HepG2 (cell line): ENCODE data around the gene P3H2. TPM values are rescaled to one million over a fixed set of nuclear protein-coding genes. Genes with fewer than 3 reads are reported as not detected.

ENCODE experiments used
- ATAC-seq: fragments of 200-7000 bp; cut with Tn5 transposase; 3 replicates; pipeline ENCODE4 v1.9.1; 2020; ENCODE audit warnings: mild to moderate bottlenecking, moderate library complexity
- BruUV-seq: library from RNA; stranded (reverse); fragments of 400-500 nt; replicated peaks from 2 replicates; lab custom pipeline; 2021; lab: Mats Ljungman, UMichigan
- CTCF ChIA-PET: fragments of 300-600 bp; formaldehyde crosslinking; extraction: SDS; loops from one replicate; lab custom pipeline; 2021; ENCODE audit warnings: low total read pairs, inconsistent platforms, low intra/inter-chr PET ratio; lab: Yijun Ruan, JAX
- POLR2A ChIA-PET: fragments of 350-600 bp; sonication (Branson Sonifier 250); formaldehyde crosslinking; loops from one replicate; lab custom pipeline; 2020; ENCODE audit warnings: antibody characterized with exemption, inconsistent platforms; lab: Yijun Ruan, JAX
- DNase-seq: peaks from one replicate; pipeline ENCODE4 v3.0.0-alpha.2; 2015; ENCODE audit warnings: low spot score
- FAIRE-seq: peaks from 3 replicates; lab custom pipeline; 2011; peaks lifted over from hg19 to GRCh38; lab: Jason Lieb, UNC
- H2AFZ ChIP-seq: one replicate; pipeline ENCODE4 v1.6.1; 2011; ENCODE audit warnings: low read length, inconsistent platforms
- H3K27ac ChIP-seq: fragments of 300-600 bp; 3 replicates; pipeline ENCODE4 v1.8.0; 2011; ENCODE audit warnings: mixed run types, mild to moderate bottlenecking, mixed read lengths, low read length, inconsistent platforms; ENCODE audit not compliant: insufficient read depth; ENCODE audit errors: extremely low read length
- H3K27me3 ChIP-seq, 2 experiments: fragments of 200-600 bp in 1 of 2; 2 replicates in 1 of 2; 3 replicates in 1 of 2; pipeline versions ENCODE4 v1.6.0 to v1.8.0; 2011; ENCODE audit warnings: low read length in 2 of 2, mild to moderate bottlenecking in 2 of 2, moderate library complexity in 2 of 2, inconsistent platforms in 1 of 2; ENCODE audit not compliant: insufficient read depth in 2 of 2, control insufficient read depth in 1 of 2
- H3K36me3 ChIP-seq, 2 experiments: fragments of 200-600 bp in 1 of 2; replicated peaks in 1 of 2; 2 replicates in 1 of 2; 3 replicates in 1 of 2; pipeline versions ENCODE4 v1.5.1 to v1.8.0; 2011; ENCODE audit warnings: low read length in 2 of 2, inconsistent platforms in 1 of 2; ENCODE audit not compliant: insufficient read depth in 2 of 2, control insufficient read depth in 1 of 2
- H3K4me1 ChIP-seq: 2 replicates; pipeline ENCODE4 v1.5.1; 2012; ENCODE audit warnings: low read length, inconsistent platforms; ENCODE audit not compliant: insufficient read depth
- H3K4me2 ChIP-seq: 2 replicates; pipeline ENCODE4 v1.6.0; 2011; ENCODE audit warnings: low read depth, low read length, inconsistent platforms
- H3K4me3 ChIP-seq, 3 experiments: fragments of 200-600 bp in 1 of 3; sonication (generic), shearing (Covaris generic) in 1 of 3; replicated peaks in 1 of 3; 2 replicates each; pipeline ENCODE4 v1.5.1; 2011 to 2016; ENCODE audit warnings: low read length in 3 of 3, inconsistent platforms in 2 of 3, low read depth in 2 of 3, mild to moderate bottlenecking in 2 of 3, control low read depth in 1 of 3, mixed read lengths in 1 of 3; ENCODE audit not compliant: insufficient read depth in 1 of 3
- H3K79me2 ChIP-seq: one replicate; pipeline ENCODE4 v1.6.1; 2011; ENCODE audit warnings: low read length, inconsistent platforms; ENCODE audit not compliant: insufficient read depth
- H3K9ac ChIP-seq: 2 replicates; pipeline ENCODE4 v1.6.0; 2011; ENCODE audit warnings: mild to moderate bottlenecking, low read depth, low read length, inconsistent platforms; ENCODE audit not compliant: insufficient read depth
- H3K9me3 ChIP-seq: 2 replicates; pipeline ENCODE4 v1.5.1; 2012; ENCODE audit warnings: mild to moderate bottlenecking, low read length
- H4K20me1 ChIP-seq: 2 replicates; pipeline ENCODE4 v1.6.0; 2011; ENCODE audit warnings: inconsistent platforms, mild to moderate bottlenecking, low read length, moderate library complexity; ENCODE audit not compliant: insufficient read depth
- GPBP1L1 ChIP-seq: sonication (generic); formaldehyde crosslinking; IDR thresholded peaks from 2 replicates; pipeline ENCODE4 v1.5.0; 2020; ENCODE audit warnings: mild to moderate bottlenecking, missing genetic modification reagents
- GTF2F1 ChIP-seq: fragments of 150-350 bp; IDR thresholded peaks from 2 replicates; pipeline ENCODE4 v1.6.1; 2014; ENCODE audit warnings: low read length
- GTF3A ChIP-seq: sonication (generic); formaldehyde crosslinking; conservative IDR thresholded peaks from 2 replicates; pipeline ENCODE4 v1.4.0; 2020; ENCODE audit warnings: mild to moderate bottlenecking, missing genetic modification reagents
- HBP1 ChIP-seq: IDR thresholded peaks from 2 replicates; pipeline ENCODE4 v1.6.1; 2016; ENCODE audit warnings: low read depth, control low read depth
- JUND ChIP-seq: sonication (generic); formaldehyde crosslinking; IDR thresholded peaks from 2 replicates; pipeline ENCODE4 v1.8.0; 2022; ENCODE audit warnings: mild to moderate bottlenecking, missing genetic modification reagents
- MYC ChIP-seq: sonication (generic); formaldehyde crosslinking; IDR thresholded peaks from 2 replicates; pipeline ENCODE4 v1.9.0; 2021; ENCODE audit warnings: missing genetic modification reagents, borderline replicate concordance
- PRMT3 ChIP-seq: sonication (generic); formaldehyde crosslinking; IDR thresholded peaks from 2 replicates; pipeline ENCODE4 v1.8.1; 2022; ENCODE audit warnings: low read depth, mild to moderate bottlenecking, moderate library complexity, missing genetic modification reagents, borderline replicate concordance
- WGBS: methylation state at CpG from one replicate; pipeline ENCODE4 v1.1.6; 2017; ENCODE audit warnings: low lambda C conversion rate; 5-methylcytosine and 5-hydroxymethylcytosine counted together
- in situ Hi-C: cut with HindIII; loops from 2 replicates; pipeline ENCODE4 v1.10.0; 2017; ENCODE audit warnings: low pct_unique_long_range_greater_than_20kb; ENCODE audit not compliant: extremely low pct_ligation_motif_present
- intact Hi-C: fragments of 100-400 bp; cut with micrococcal nuclease; formaldehyde crosslinking; loops from one replicate; pipeline ENCODE4 v1.10.0; 2022; ENCODE audit not compliant: unreplicated experiment
- polyA plus RNA-seq, 8 experiments: library from polyadenylated mRNA; depleted of rRNA in 3 of 8; stranded (reverse) in 7 of 8; unstranded in 1 of 8; fragments of >200 nt; fragmentation: Illumina TruSeq in 4 of 8; extraction: Trizol in 4 of 8; gene quantifications; 2 replicates each; pipeline versions ENCODE4 v1.2.1 to v1.2.3, GENCODE V29; 2011 to 2016; ENCODE audit warnings: low read depth in 4 of 8, missing spikeins in 1 of 8, mixed read lengths in 1 of 8; ENCODE audit not compliant: insufficient read depth in 1 of 8
- total RNA-seq, 5 experiments: library from RNA; depleted of rRNA; stranded (reverse); fragments of >200 nt; fragmentation: Illumina TruSeq; extraction: Trizol; gene quantifications; 2 replicates each; pipeline ENCODE4 v1.2.3, GENCODE V29; 2016; ENCODE audit warnings: low read depth in 1 of 5
- TF ChIP-seq, protein P1 (sequence below): sonication (generic); formaldehyde crosslinking; IDR thresholded peaks from 2 replicates; pipeline ENCODE4 v1.4.0; 2020; ENCODE audit warnings: missing genetic modification reagents

Gene P3H2
- total and polyA plus RNA-seq, 2 of the 13 experiments (the other 11 are each of a cell fraction or from before 2014, with no cell fraction given) = not detected

GRCh38 chr3:189911001-189911400 is 209.7 kb downstream of the P3H2 start:
- intact Hi-C loops = no loop called here
- no peak overlapping the region for H3K4me2 ChIP-seq
- FAIRE-seq (no peak), DNase-seq (no peak)
- in situ Hi-C loops = no loop called here
- 0% methylated on average over 1 of the region's 1 CpG for WGBS
- TF ChIP-seq GPBP1L1 (CRISPR knock-in tag) = no peak
- TF ChIP-seq, protein P1, sequence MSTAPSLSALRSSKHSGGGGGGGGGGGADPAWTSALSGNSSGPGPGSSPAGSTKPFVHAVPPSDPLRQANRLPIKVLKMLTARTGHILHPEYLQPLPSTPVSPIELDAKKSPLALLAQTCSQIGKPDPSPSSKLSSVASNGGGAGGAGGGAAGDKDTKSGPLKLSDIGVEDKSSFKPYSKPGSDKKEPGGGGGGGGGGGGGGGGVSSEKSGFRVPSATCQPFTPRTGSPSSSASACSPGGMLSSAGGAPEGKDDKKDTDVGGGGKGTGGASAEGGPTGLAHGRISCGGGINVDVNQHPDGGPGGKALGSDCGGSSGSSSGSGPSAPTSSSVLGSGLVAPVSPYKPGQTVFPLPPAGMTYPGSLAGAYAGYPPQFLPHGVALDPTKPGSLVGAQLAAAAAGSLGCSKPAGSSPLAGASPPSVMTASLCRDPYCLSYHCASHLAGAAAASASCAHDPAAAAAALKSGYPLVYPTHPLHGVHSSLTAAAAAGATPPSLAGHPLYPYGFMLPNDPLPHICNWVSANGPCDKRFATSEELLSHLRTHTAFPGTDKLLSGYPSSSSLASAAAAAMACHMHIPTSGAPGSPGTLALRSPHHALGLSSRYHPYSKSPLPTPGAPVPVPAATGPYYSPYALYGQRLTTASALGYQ (CRISPR knock-in tag) = no peak
- no peak for TF ChIP-seq GTF2F1
- no peak for TF ChIP-seq JUND (CRISPR knock-in tag)
- no peak for TF ChIP-seq HBP1
- TF ChIP-seq GTF3A (CRISPR knock-in tag) = no peak
- TF ChIP-seq MYC = no peak
- no peak for TF ChIP-seq PRMT3 (CRISPR knock-in tag)
- TF ChIP-seq, all 625 proteins: peak for 0
- H3K9me3 ChIP-seq = no peaks in the 10 kb centered on the region
- H3K79me2 ChIP-seq = no peaks in the 10 kb centered on the region
- no peak for ATAC-seq
- H3K9ac ChIP-seq = no peak overlapping the region
- no peaks in the 10 kb centered on the region for H4K20me1 ChIP-seq
- H3K36me3 ChIP-seq = no peaks in the 10 kb centered on the region
- H3K27ac ChIP-seq = no peak overlapping the region
- H3K4me1 ChIP-seq = no peaks in the 10 kb centered on the region
- ChIA-PET CTCF (no interaction called here), POLR2A (no interaction called here)
- BruUV-seq = no TSS peak
- H3K4me3 ChIP-seq = no peak overlapping the region
- H2AFZ ChIP-seq = no peak overlapping the region
- no peaks in the 10 kb centered on the region for H3K27me3 ChIP-seq
